K562 (cell line): ENCODE measurements around the gene ACCSL. TPM values are rescaled to one million over a fixed set of nuclear protein-coding genes. Genes with fewer than 3 reads are reported as not detected.

Experiments used
- ARID1B ChIP-seq: fragments of 450-650 bp; IDR thresholded peaks from 2 replicates; pipeline ENCODE4 v1.6.1; 2016; ENCODE audit warnings: antibody characterized with exemption, mild to moderate bottlenecking, inconsistent platforms
- CBX1 ChIP-seq: sonication (generic); IDR thresholded peaks from 2 replicates; pipeline ENCODE4 v1.6.1; 2016; ENCODE audit warnings: antibody characterized with exemption, low read depth, mild to moderate bottlenecking
- CTCF ChIP-seq, 3 experiments: IDR thresholded peaks in 2 of 3; conservative IDR thresholded peaks in 1 of 3; 2 replicates each; pipeline ENCODE4 v1.5.1; 2011 to 2012; ENCODE audit warnings: low read length in 3 of 3, mild to moderate bottlenecking in 3 of 3, control low read depth in 2 of 3, improper control_type of control experiment in 1 of 3, inconsistent platforms in 1 of 3, low read depth in 1 of 3, mixed read lengths in 1 of 3, moderate library complexity in 1 of 3; ENCODE audit not compliant: insufficient read depth in 2 of 3
- DNMT1 ChIP-seq: fragments of 450-650 bp; IDR thresholded peaks from 2 replicates; pipeline ENCODE4 v1.6.1; 2016; ENCODE audit warnings: antibody characterized with exemption, mild to moderate bottlenecking
- E2F6 ChIP-seq, 2 experiments: IDR thresholded peaks; 2 replicates each; pipeline ENCODE4 v1.6.1; 2011; ENCODE audit warnings: borderline replicate concordance in 1 of 2, control low read depth in 1 of 2, low read depth in 1 of 2, low read length in 1 of 2, mild to moderate bottlenecking in 1 of 2, mixed read lengths in 1 of 2, moderate library complexity in 1 of 2; ENCODE audit not compliant: insufficient read depth in 1 of 2, insufficient read length in 1 of 2, poor library complexity in 1 of 2, severe bottlenecking in 1 of 2; ENCODE audit errors: extremely low read depth in 1 of 2
- EP400 ChIP-seq: fragments of 450-650 bp; IDR thresholded peaks from 2 replicates; pipeline ENCODE4 v1.6.1; 2017; ENCODE audit warnings: antibody characterized with exemption, mild to moderate bottlenecking, moderate library complexity
- GTF2A2 ChIP-seq: IDR thresholded peaks from 2 replicates; pipeline ENCODE4 v1.6.1; 2016; ENCODE audit warnings: mild to moderate bottlenecking, missing genetic modification characterization, missing compliant biosample characterization
- HMG20B ChIP-seq: fragments of 250-450 bp; sonication (Bioruptor Pico); IDR thresholded peaks from 2 replicates; pipeline ENCODE4 v1.5.0; 2021; ENCODE audit warnings: mild to moderate bottlenecking
- MCM7 ChIP-seq, 2 experiments: fragments of 450-650 bp; IDR thresholded peaks; 2 replicates each; pipeline ENCODE4 v1.6.1; 2016 to 2018
- MYC ChIP-seq, 2 experiments: fragments of 250-450 bp in 1 of 2; sonication (Bioruptor Pico) in 1 of 2; IDR thresholded peaks; 2 replicates each; pipeline versions ENCODE4 v1.5.1 to v1.6.1; 2012 to 2021; ENCODE audit warnings: low read depth in 2 of 2, borderline replicate concordance in 1 of 2, improper control_type of control experiment in 1 of 2, low read length in 1 of 2, mild to moderate bottlenecking in 1 of 2, moderate library complexity in 1 of 2
- PCBP1 ChIP-seq: fragments of 200-400 bp; formaldehyde crosslinking; IDR thresholded peaks from 2 replicates; pipeline ENCODE4 v1.6.1; 2018; ENCODE audit warnings: mild to moderate bottlenecking, low read depth, low read length; ENCODE audit not compliant: poor library complexity, severe bottlenecking
- PHTF2 ChIP-seq: fragments of 250-450 bp; sonication (Bioruptor Pico); IDR thresholded peaks from 2 replicates; pipeline ENCODE4 v1.5.0; 2021; ENCODE audit warnings: mild to moderate bottlenecking
- PYGO2 ChIP-seq: fragments of 450-650 bp; IDR thresholded peaks from 2 replicates; pipeline ENCODE4 v1.6.1; 2016; ENCODE audit warnings: mild to moderate bottlenecking, missing genetic modification characterization, moderate library complexity, missing compliant biosample characterization
- RCOR1 ChIP-seq, 2 experiments: IDR thresholded peaks; 2 replicates each; pipeline ENCODE4 v1.6.1; 2012; ENCODE audit warnings: low read depth in 2 of 2, low read length in 2 of 2, borderline replicate concordance in 1 of 2, improper control_type of control experiment in 1 of 2
- SIX5 ChIP-seq, 2 experiments: IDR thresholded peaks; 2 replicates each; pipeline ENCODE4 v1.6.1; 2011; ENCODE audit warnings: low read length in 2 of 2, borderline replicate concordance in 1 of 2, low read depth in 1 of 2, mild to moderate bottlenecking in 1 of 2, moderate library complexity in 1 of 2; ENCODE audit not compliant: insufficient read depth in 1 of 2
- SRSF1 ChIP-seq: fragments of 200-400 bp; formaldehyde crosslinking; IDR thresholded peaks from 2 replicates; pipeline ENCODE4 v1.6.1; 2017; ENCODE audit warnings: mild to moderate bottlenecking, low read depth, low read length, moderate library complexity
- TFAP4 ChIP-seq: sonication (generic); formaldehyde crosslinking; IDR thresholded peaks from 2 replicates; pipeline ENCODE4 v1.8.0; 2022; ENCODE audit warnings: missing genetic modification reagents, mild to moderate bottlenecking, moderate library complexity, borderline replicate concordance
- VEZF1 ChIP-seq: fragments of 200-800 bp; sonication (Bioruptor generic); IDR thresholded peaks from 2 replicates; pipeline ENCODE4 v1.6.1; 2017; ENCODE audit warnings: missing genetic modification characterization, missing compliant biosample characterization
- XRCC4 ChIP-seq: IDR thresholded peaks from one replicate; pipeline ENCODE4 v1.6.1; 2011; ENCODE audit not compliant: insufficient read depth, insufficient read length; ENCODE audit errors: extremely low read depth
- YBX1 ChIP-seq: fragments of 450-650 bp; IDR thresholded peaks from 2 replicates; pipeline ENCODE4 v1.7.1; 2016; ENCODE audit warnings: mild to moderate bottlenecking
- ZC3H11A ChIP-seq: IDR thresholded peaks from 2 replicates; pipeline ENCODE4 v1.6.1; 2012; ENCODE audit warnings: low read depth, low read length, improper control_type of control experiment
- polyA plus RNA-seq, 8 experiments: library from polyadenylated mRNA; depleted of rRNA in 4 of 8; stranded (reverse) in 5 of 8; unstranded in 3 of 8; fragments of >200 nt; fragmentation: Nextera tagmentation in 2 of 8; fragmentation: Illumina TruSeq in 1 of 8; extraction: Ambion mirVana in 2 of 8; extraction: Trizol in 1 of 8; gene quantifications; 2 replicates each; pipeline versions ENCODE4 v1.2.1 to v1.2.3, GENCODE V29; 2011 to 2014; ENCODE audit warnings: inconsistent platforms in 1 of 8, missing spikeins in 1 of 8
- total RNA-seq, 7 experiments: library from RNA; depleted of rRNA in 6 of 7; stranded (reverse); fragments of >200 nt in 6 of 7; fragmentation: Illumina TruSeq in 2 of 7; extraction: Trizol in 2 of 7; gene quantifications; 2 replicates each; pipeline versions ENCODE4 v1.2.1 to v1.2.3, GENCODE V29; 2011 to 2021; ENCODE audit warnings: low replicate concordance in 1 of 7

The ACCSL gene
- total and polyA plus RNA-seq, 9 of the 15 experiments (the other 6 are each of a cell fraction or from before 2014, with no cell fraction given) = not detected

GRCh38 chr11:44095506-44096359 is 48.0 kb downstream of the ACCSL start, which contains the start of gene EXT2 (continued):
- TF ChIP-seq CBX1 = no peak
- TF ChIP-seq HMG20B (CRISPR knock-in tag) = no peak
- no peak for TF ChIP-seq MCM7 (IDR thresholded peaks at IDR 0.05)
- 0 out of 2 replicates have a peak, but pooled peaks have one; percentile 43 for TF ChIP-seq TFAP4 (CRISPR knock-in tag)
- TF ChIP-seq SRSF1 = no peak
- no peak for TF ChIP-seq GTF2A2 (tag)
- no peak for TF ChIP-seq DNMT1
- peak; percentile 87 to 90 (median 87) for TF ChIP-seq CTCF (IDR thresholded peaks at IDR 0.05 in 2 of 3, conservative IDR thresholded peaks at IDR 0.05 in 1 of 3; ENCODE audit: insufficient read depth in 2 of 3, low read depth in 1 of 3, low read length in 3 of 3)
- TF ChIP-seq VEZF1 (CRISPR knock-in tag) = no peak
- TF ChIP-seq PCBP1 = no peak
- no peak for TF ChIP-seq PYGO2 (tag)
- TF ChIP-seq EP400 = no peak
- TF ChIP-seq XRCC4 = no peak
- no peak for TF ChIP-seq YBX1
- no peak for TF ChIP-seq ARID1B
- TF ChIP-seq RCOR1 (IDR thresholded peaks at IDR 0.05; ENCODE audit: borderline replicate concordance in 1 of 2, low read depth in 2 of 2, low read length in 2 of 2) = 0 out of 4 replicates have a peak, but pooled peaks of 1 of the 2 experiments have one; percentile 31
- no peak for TF ChIP-seq E2F6 (IDR thresholded peaks at IDR 0.05; ENCODE audit: borderline replicate concordance in 1 of 2, extremely low read depth in 1 of 2, insufficient read depth in 1 of 2, insufficient read length in 1 of 2, low read depth in 1 of 2, low read length in 1 of 2, poor library complexity in 1 of 2, severe bottlenecking in 1 of 2)
- TF ChIP-seq PHTF2 (CRISPR knock-in tag) = no peak
- no peak for TF ChIP-seq MYC (IDR thresholded peaks at IDR 0.05; ENCODE audit: low read depth, low read length)
- no peak for TF ChIP-seq MYC (CRISPR knock-in tag; IDR thresholded peaks at IDR 0.05; ENCODE audit: borderline replicate concordance, low read depth)
- TF ChIP-seq SIX5 (IDR thresholded peaks at IDR 0.05; ENCODE audit: borderline replicate concordance in 1 of 2, insufficient read depth in 1 of 2, low read depth in 1 of 2, low read length in 2 of 2) = no peak
- no peak for TF ChIP-seq ZC3H11A
